RWPE1 (cell line): Measurements from ENCODE around the gene ANKRD37.

Experiments
- CTCF ChIA-PET: fragments of 350-600 bp; sonication (Branson Sonifier 250); formaldehyde crosslinking; extraction: SDS; loops from one replicate; lab custom pipeline; 2021; lab: Yijun Ruan, JAX
- POLR2A ChIA-PET: fragments of 400-600 bp; formaldehyde crosslinking; extraction: SDS; loops from one replicate; lab custom pipeline; 2020; ENCODE audit warnings: antibody characterized with exemption; ENCODE audit not compliant: low non-redundant PET; lab: Yijun Ruan, JAX
- DNase-seq: peaks from one replicate; pipeline ENCODE4 v3.0.0; 2012; ENCODE audit warnings: low spot score
- H3K27ac ChIP-seq: fragments of 450-650 bp; 2 replicates; pipeline ENCODE4 v1.5.1; 2017
- CTCF ChIP-seq: fragments of 450-650 bp; conservative IDR thresholded peaks from 2 replicates; pipeline ENCODE4 v1.5.1; 2017; ENCODE audit warnings: low read depth, mild to moderate bottlenecking

Gene ANKRD37

GRCh38 chr4:185424905-185425646, 28.4 kb downstream of the ANKRD37 start:
- DNase-seq: peak; percentile 30
- ChIA-PET CTCF (interaction anchor here (0.6 to 0.7 kb wide), 3 partner anchors 129 to 718 kb away, joined by 3 to 8 read pairs (median 3); no protein-coding TSS in a partner anchor), POLR2A (interaction anchor here (1.5 kb wide), 1 partner anchor 28 kb away, joined by 4 read pairs; the partner anchor contains the start of gene ANKRD37)
- H3K27ac ChIP-seq: peak overlapping the region; percentile 89
- no peak for TF ChIP-seq CTCF

- peak within 1 kb of the TSS; percentile 89 for H3K27ac ChIP-seq
- POLR2A ChIA-PET: interaction anchor here (1.5 kb wide), 1 partner anchor 29 kb away, joined by 4 read pairs; the partner anchor contains the start of gene ANKRD37
- peak; percentile 92 for DNase-seq
- CTCF ChIA-PET: interaction anchor here (0.6 to 0.7 kb wide), 4 partner anchors 128 to 717 kb away, joined by 3 to 8 read pairs (median 4); no protein-coding TSS in a partner anchor
- TF ChIP-seq CTCF: no peak
Observed at GRCh38 chr4:185425647-185426352, 29.2 kb downstream of the ANKRD37 start, which contains the start of gene UFSP2. Gene UFSP2, minus strand, starts transcription at chr4:185425964. Its CDS starts 96 bp downstream, at chr4:185425868.

GRCh38 chr4:185426960-185427688, 30.5 kb downstream of the ANKRD37 start:
- POLR2A ChIA-PET: no interaction called here
- TF ChIP-seq CTCF: no peak
- no peak overlapping the region for H3K27ac ChIP-seq
- DNase-seq: peak; percentile 13
- CTCF ChIA-PET: interaction anchor here (0.6 to 0.7 kb wide), 2 partner anchors 9 to 75 kb away, joined by 3 to 4 read pairs; no protein-coding TSS in a partner anchor

GRCh38 chr4:185429660-185430059, 33.0 kb downstream of the ANKRD37 start:
- ChIA-PET POLR2A (no interaction called here), CTCF (interaction anchor here (0.6 kb wide), 1 partner anchor 244 kb away, joined by 3 read pairs; no protein-coding TSS in a partner anchor)
- TF ChIP-seq CTCF: no peak
- no peak for DNase-seq
- H3K27ac ChIP-seq: no peak overlapping the region

- DNase-seq: no peak
- CTCF ChIA-PET: no interaction called here
- no peak for TF ChIP-seq CTCF
- POLR2A ChIA-PET: no interaction called here
- no peak overlapping the region for H3K27ac ChIP-seq
Observed at GRCh38 chr4:185435466-185435865, 38.8 kb downstream of the ANKRD37 start.
